ENCODE measurements around the gene ENOX1. TPM values are rescaled to one million over a fixed set of nuclear protein-coding genes. Genes with fewer than 3 reads are reported as not detected.
"Not testable (repeated sequence)": the region's sequence is repeated elsewhere in the genome, so short reads cannot be mapped to it uniquely, and the experiment has no call there.

The ENOX1 gene
- total RNA-seq, 1 donor from 2014 or later, result 0.14 TPM

DNA sequence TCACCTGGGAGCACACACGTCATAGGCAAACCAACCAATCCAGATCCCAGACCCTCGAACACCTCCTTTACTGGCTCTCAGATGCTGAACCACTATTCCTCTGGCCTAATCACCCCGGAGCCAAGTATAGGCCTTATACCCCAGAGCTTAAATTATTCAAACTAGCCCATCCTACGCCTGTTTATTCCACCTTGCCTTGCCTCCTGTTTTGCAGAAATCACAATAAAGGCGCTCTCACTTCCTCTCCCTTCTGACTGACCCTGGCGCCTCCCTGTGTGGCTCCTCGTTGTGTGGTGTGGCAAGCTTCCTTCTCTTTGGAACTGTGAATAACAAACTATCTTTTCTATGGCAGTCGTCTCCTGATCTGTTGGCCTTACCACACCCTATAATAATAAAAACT, 354.9 kb downstream of the ENOX1 start:
- H3K27me3 Mint-ChIP-seq, result peaks cover 7% of the 10 kb centered on the region
- no peaks in the 10 kb centered on the region for H3K36me3 Mint-ChIP-seq (ENCODE audit: low read depth)
- intact Hi-C loops (cut with micrococcal nuclease), result no loop called here
- no peaks in the 10 kb centered on the region for H3K4me1 Mint-ChIP-seq
- H3K9me3 Mint-ChIP-seq, result no peaks in the 10 kb centered on the region
- DNase-seq, result no peak
- H3K27ac Mint-ChIP-seq, result no peak overlapping the region
- no peak overlapping the region for H3K4me3 Mint-ChIP-seq

DNA sequence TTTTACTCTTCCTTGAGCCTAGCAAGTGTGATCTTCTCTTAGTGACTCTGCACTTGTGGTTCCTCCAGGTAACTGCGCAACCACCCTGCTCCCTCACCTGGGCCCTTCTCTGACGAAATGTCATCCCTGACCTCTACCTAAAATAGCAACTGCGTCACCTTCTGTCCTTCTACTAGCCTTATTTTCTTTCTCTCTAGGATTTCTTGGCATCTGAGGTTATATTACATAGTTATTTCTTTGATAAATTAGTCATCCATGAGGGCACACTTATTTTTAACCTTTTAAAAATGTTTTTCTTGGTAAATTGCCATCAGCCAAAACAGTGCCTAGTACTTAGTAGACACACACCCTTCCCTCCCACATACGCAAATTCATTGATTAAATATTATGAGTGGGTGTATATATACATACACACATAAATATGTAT, 355.5 kb downstream of the ENOX1 start:
- intact Hi-C loops (cut with micrococcal nuclease), result no loop called here
- H3K27me3 Mint-ChIP-seq, result peaks cover 7% of the 10 kb centered on the region
- no peak for DNase-seq
- no peaks in the 10 kb centered on the region for H3K4me1 Mint-ChIP-seq
- no peaks in the 10 kb centered on the region for H3K36me3 Mint-ChIP-seq (ENCODE audit: low read depth)
- H3K27ac Mint-ChIP-seq, result no peak overlapping the region
- no peak overlapping the region for H3K4me3 Mint-ChIP-seq
- H3K9me3 Mint-ChIP-seq, result no peaks in the 10 kb centered on the region

- DNase-seq, result no peak
- intact Hi-C loops (cut with micrococcal nuclease), result no loop called here
- H3K4me1 Mint-ChIP-seq, result no peaks in the 10 kb centered on the region
- peaks cover 7% of the 10 kb centered on the region for H3K27me3 Mint-ChIP-seq
- H3K27ac Mint-ChIP-seq, result no peak overlapping the region
- H3K9me3 Mint-ChIP-seq, result no peaks in the 10 kb centered on the region
- no peak overlapping the region for H3K4me3 Mint-ChIP-seq
- H3K36me3 Mint-ChIP-seq (ENCODE audit: low read depth), result no peaks in the 10 kb centered on the region
These were observed 358.1 kb downstream of the ENOX1 start for GRCh38 chr13:43428545-43429296.

DNA sequence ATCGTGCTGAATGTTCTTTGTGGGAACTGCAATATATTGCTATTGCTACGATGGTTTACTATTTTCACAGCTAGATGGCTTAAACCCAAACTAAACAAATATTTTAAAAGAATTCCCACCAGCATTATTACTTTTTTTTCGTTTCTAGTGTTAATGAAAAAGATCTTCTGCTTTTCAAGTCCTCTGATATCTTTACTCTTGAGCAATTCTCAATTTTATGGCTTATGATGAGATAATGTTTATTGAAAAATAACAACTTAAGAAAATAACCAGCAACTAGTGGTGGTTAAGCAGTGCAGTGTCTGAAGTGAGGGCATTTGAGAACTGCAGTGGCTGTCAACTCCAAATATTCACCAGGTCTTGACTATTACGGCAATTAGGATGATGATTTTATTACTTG, 360.4 kb downstream of the ENOX1 start:
- no peak for DNase-seq
- Mint-ChIP-seq H3K9me3 (no peaks in the 10 kb centered on the region), H3K27ac (no peak overlapping the region), H3K4me1 (no peaks in the 10 kb centered on the region), H3K4me3 (no peak overlapping the region), H3K27me3 (peaks cover 12% of the 10 kb centered on the region), H3K36me3 (ENCODE audit: low read depth) (no peaks in the 10 kb centered on the region)
- intact Hi-C loops (cut with micrococcal nuclease), result no loop called here

DNA sequence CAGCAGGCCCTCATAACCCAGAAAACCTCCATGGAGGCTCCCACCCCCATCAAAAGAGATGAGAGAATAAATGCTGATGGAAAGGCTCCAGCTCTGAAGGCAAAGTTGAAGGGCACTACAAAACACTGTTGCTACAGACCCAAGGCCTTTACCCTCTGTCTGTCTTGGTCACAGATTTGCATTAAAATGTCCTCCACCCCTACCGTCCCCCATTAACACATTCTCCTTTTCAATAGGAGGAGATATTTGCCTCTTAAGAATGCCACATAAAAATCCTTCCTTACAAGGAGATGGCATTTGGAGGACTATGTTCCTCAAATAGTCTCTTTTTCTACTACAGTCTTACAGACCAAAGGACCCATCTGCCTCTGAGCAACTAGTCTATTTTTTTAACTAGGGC, 361.5 kb downstream of the ENOX1 start:
- DNase-seq, result no peak
- H3K36me3 Mint-ChIP-seq (ENCODE audit: low read depth), result no peaks in the 10 kb centered on the region
- no peak overlapping the region for H3K27ac Mint-ChIP-seq
- H3K27me3 Mint-ChIP-seq, result peaks cover 15% of the 10 kb centered on the region
- H3K4me3 Mint-ChIP-seq, result no peak overlapping the region
- no peaks in the 10 kb centered on the region for H3K4me1 Mint-ChIP-seq
- no peaks in the 10 kb centered on the region for H3K9me3 Mint-ChIP-seq
- intact Hi-C loops (cut with micrococcal nuclease), result no loop called here

GRCh38 chr13:43424412-43424811, 362.4 kb downstream of the ENOX1 start:
- H3K27ac Mint-ChIP-seq, result no peak overlapping the region
- H3K4me3 Mint-ChIP-seq, result no peak overlapping the region
- intact Hi-C loops (cut with micrococcal nuclease), result no loop called here
- H3K4me1 Mint-ChIP-seq, result no peaks in the 10 kb centered on the region
- H3K27me3 Mint-ChIP-seq, result peaks cover 16% of the 10 kb centered on the region
- H3K36me3 Mint-ChIP-seq (ENCODE audit: low read depth), result no peaks in the 10 kb centered on the region
- DNase-seq, result no peak
- H3K9me3 Mint-ChIP-seq, result no peaks in the 10 kb centered on the region

DNA sequence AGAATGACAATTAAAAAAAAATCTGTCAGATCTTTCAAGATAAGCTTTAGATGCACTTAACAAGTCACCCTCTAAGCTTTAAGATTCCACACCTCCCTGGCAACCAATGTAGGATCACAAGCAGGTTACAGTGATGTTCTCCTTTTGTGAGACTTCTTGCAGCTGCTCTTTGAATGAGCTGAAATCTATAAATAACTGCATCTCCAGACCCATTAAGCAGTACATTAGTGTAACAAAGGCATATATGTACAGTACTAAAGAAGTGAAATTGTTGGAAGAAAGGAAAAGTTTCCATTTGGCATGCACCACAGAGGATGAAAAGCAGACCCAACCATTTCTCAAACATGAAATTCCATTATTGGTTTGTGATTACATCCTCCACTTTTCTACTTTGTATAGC, 364.7 kb downstream of the ENOX1 start:
- Mint-ChIP-seq H3K27me3 (peaks cover 12% of the 10 kb centered on the region), H3K36me3 (ENCODE audit: low read depth) (no peaks in the 10 kb centered on the region), H3K4me3 (no peak overlapping the region), H3K4me1 (no peaks in the 10 kb centered on the region), H3K27ac (no peak overlapping the region), H3K9me3 (no peaks in the 10 kb centered on the region)
- intact Hi-C loops (cut with micrococcal nuclease), result no loop called here
- DNase-seq, result no peak

- H3K27ac Mint-ChIP-seq; H3K36me3 Mint-ChIP-seq (ENCODE audit: low read depth); H3K4me3 Mint-ChIP-seq; H3K4me1 Mint-ChIP-seq; H3K9me3 Mint-ChIP-seq; DNase-seq; intact Hi-C loops (cut with micrococcal nuclease): not testable (repeated sequence)
- peaks cover 12% of the 10 kb centered on the region for H3K27me3 Mint-ChIP-seq
These were observed 369.9 kb downstream of the ENOX1 start for GRCh38 chr13:43416842-43417241.

- H3K9me3 Mint-ChIP-seq; H3K4me3 Mint-ChIP-seq; DNase-seq; intact Hi-C loops (cut with micrococcal nuclease); H3K4me1 Mint-ChIP-seq; H3K27ac Mint-ChIP-seq; H3K36me3 Mint-ChIP-seq (ENCODE audit: low read depth): not testable (repeated sequence)
- H3K27me3 Mint-ChIP-seq, result peaks cover 12% of the 10 kb centered on the region
These were observed 370.4 kb downstream of the ENOX1 start for GRCh38 chr13:43416408-43416807.

GRCh38 chr13:43415903-43416391, 370.8 kb downstream of the ENOX1 start:
- intact Hi-C loops (cut with micrococcal nuclease); H3K4me1 Mint-ChIP-seq; H3K9me3 Mint-ChIP-seq; H3K27ac Mint-ChIP-seq; H3K4me3 Mint-ChIP-seq; DNase-seq; H3K36me3 Mint-ChIP-seq (ENCODE audit: low read depth): not testable (repeated sequence)
- H3K27me3 Mint-ChIP-seq, result peaks cover 15% of the 10 kb centered on the region

DNA sequence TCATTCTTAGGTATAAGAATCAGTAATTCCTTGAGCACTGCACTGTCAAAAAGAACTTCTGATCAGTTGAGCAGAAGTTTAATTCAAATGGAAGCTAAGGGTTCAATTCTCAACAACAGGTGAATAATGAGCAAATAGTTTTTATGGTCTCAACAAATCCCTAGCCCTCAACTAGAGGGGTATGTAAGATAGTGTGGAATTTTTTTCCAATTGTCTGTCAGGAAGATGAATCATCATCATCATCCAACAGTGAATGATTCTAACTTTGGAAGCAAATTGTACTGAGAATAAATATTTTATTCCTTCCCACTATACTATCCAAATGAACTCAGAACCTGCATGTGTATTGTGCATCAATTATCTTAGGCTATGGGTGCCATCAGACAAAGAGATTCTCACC, 372.7 kb downstream of the ENOX1 start:
- H3K9me3 Mint-ChIP-seq, result no peaks in the 10 kb centered on the region
- no peak for DNase-seq
- H3K4me1 Mint-ChIP-seq, result no peaks in the 10 kb centered on the region
- no peaks in the 10 kb centered on the region for H3K36me3 Mint-ChIP-seq (ENCODE audit: low read depth)
- peaks cover 10% of the 10 kb centered on the region for H3K27me3 Mint-ChIP-seq
- no peak overlapping the region for H3K4me3 Mint-ChIP-seq
- no peak overlapping the region for H3K27ac Mint-ChIP-seq
- intact Hi-C loops (cut with micrococcal nuclease), result no loop called here

DNA sequence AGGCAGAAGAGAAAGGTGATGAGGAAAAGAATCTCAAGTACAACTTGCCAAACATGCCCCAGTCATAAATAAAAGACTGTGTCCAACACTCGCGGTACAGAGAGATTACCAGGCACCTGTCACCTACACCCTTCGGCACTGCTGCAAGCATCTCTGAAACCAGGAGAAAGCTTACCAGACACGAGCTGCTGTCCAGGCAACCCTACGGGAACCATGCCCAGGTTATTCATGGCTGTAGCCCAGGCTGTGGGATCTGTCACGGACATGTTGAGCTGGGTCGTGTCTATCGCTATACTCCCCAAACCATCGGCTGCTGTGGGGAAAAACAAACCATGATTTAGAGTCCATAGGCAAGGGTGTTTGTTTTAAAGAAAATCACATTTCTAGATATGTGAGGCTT, 375.0 kb downstream of the ENOX1 start:
- H3K27ac Mint-ChIP-seq, result no peak overlapping the region
- H3K27me3 Mint-ChIP-seq, result peaks cover 14% of the 10 kb centered on the region
- H3K4me1 Mint-ChIP-seq, result no peaks in the 10 kb centered on the region
- no peak overlapping the region for H3K4me3 Mint-ChIP-seq
- H3K36me3 Mint-ChIP-seq (ENCODE audit: low read depth), result no peaks in the 10 kb centered on the region
- DNase-seq, result no peak
- no peaks in the 10 kb centered on the region for H3K9me3 Mint-ChIP-seq
- intact Hi-C loops (cut with micrococcal nuclease), result no loop called here

GRCh38 chr13:43411211-43411610, 375.6 kb downstream of the ENOX1 start:
- H3K4me3 Mint-ChIP-seq, result no peak overlapping the region
- no peak for DNase-seq
- no peaks in the 10 kb centered on the region for H3K9me3 Mint-ChIP-seq
- no peaks in the 10 kb centered on the region for H3K36me3 Mint-ChIP-seq (ENCODE audit: low read depth)
- H3K27me3 Mint-ChIP-seq, result peaks cover 14% of the 10 kb centered on the region
- no peak overlapping the region for H3K27ac Mint-ChIP-seq
- intact Hi-C loops (cut with micrococcal nuclease), result no loop called here
- H3K4me1 Mint-ChIP-seq, result no peaks in the 10 kb centered on the region

GRCh38 chr13:43408274-43408673, 378.5 kb downstream of the ENOX1 start:
- Mint-ChIP-seq H3K4me3 (no peak overlapping the region), H3K36me3 (ENCODE audit: low read depth) (no peaks in the 10 kb centered on the region)

GRCh38 chr13:43407023-43407581, 379.7 kb downstream of the ENOX1 start:
- Mint-ChIP-seq H3K9me3 (no peaks in the 10 kb centered on the region), H3K4me3 (no peak overlapping the region), H3K27ac (no peak overlapping the region), H3K4me1 (no peaks in the 10 kb centered on the region), H3K36me3 (ENCODE audit: low read depth) (no peaks in the 10 kb centered on the region), H3K27me3 (peaks cover 10% of the 10 kb centered on the region)
- intact Hi-C loops (cut with micrococcal nuclease), result no loop called here
- DNase-seq, result no peak

More at GRCh38 chr13:43408274-43408673, 378.5 kb downstream of the ENOX1 start:
- H3K27me3 Mint-ChIP-seq, result peaks cover 13% of the 10 kb centered on the region
- no peaks in the 10 kb centered on the region for H3K4me1 Mint-ChIP-seq
- H3K9me3 Mint-ChIP-seq, result no peaks in the 10 kb centered on the region
- no peak for DNase-seq
- intact Hi-C loops (cut with micrococcal nuclease), result no loop called here
- no peak overlapping the region for H3K27ac Mint-ChIP-seq

All from activated CD4-positive, alpha-beta T cell treated with anti-CD3 and anti-CD28 coated beads, Interleukin-2, amount 10 ng/mL, durations not matched to agents 24 days and 14 days (primary cell).